Tibial artery (tissue), 4 donors: Measurements from ENCODE around the gene SEC23IP.

Experiments used
- DNase-seq, 2 donors: peaks; one replicate each; pipeline ENCODE4 v3.0.0-alpha.2; 2019
- H3K27ac ChIP-seq, 2 donors: fragments of 200-600 bp; sonication (generic) in 1 of 2; 1 replicate in 1 of 2; 2 replicates in 1 of 2; pipeline ENCODE4 v1.5.1; 2018 to 2019; ENCODE audit warnings: mild to moderate bottlenecking in 1 of 2
- H3K27me3 ChIP-seq, 2 donors: fragments of 200-600 bp; sonication (generic) in 1 of 2; one replicate each; pipeline versions ENCODE4 v1.5.1 to v1.6.0; 2016 to 2019
- H3K36me3 ChIP-seq, 3 donors: fragments of 200-600 bp; sonication (generic) in 2 of 3; one replicate each; pipeline ENCODE4 v1.5.1; 2016 to 2019; ENCODE audit warnings: mild to moderate bottlenecking in 2 of 3
- H3K4me1 ChIP-seq, 4 donors: fragments of 200-600 bp; sonication (generic) in 2 of 4; 1 replicate in 3 of 4; 2 replicates in 1 of 4; pipeline ENCODE4 v1.5.1; 2016 to 2019
- H3K4me3 ChIP-seq, 2 donors: fragments of 200-600 bp; sonication (generic) in 1 of 2; 1 replicate in 1 of 2; 2 replicates in 1 of 2; pipeline ENCODE4 v1.5.1; 2018 to 2019; ENCODE audit warnings: mild to moderate bottlenecking in 2 of 2
- H3K9me3 ChIP-seq, 3 donors: fragments of 200-600 bp; sonication (generic) in 1 of 3; one replicate each; pipeline ENCODE4 v1.5.1; 2016 to 2019
- intact Hi-C: fragments of 100-400 bp; cut with DNase I; formaldehyde crosslinking; loops from one replicate; pipeline ENCODE4 v1.15.0; 2023; ENCODE audit warnings: low total_unique reads
- TF ChIP-seq, protein P1 (sequence below), 2 experiments: fragments of 200-600 bp in 1 of 2; fragments of 450-650 bp in 1 of 2; IDR thresholded peaks; one replicate each; pipeline ENCODE4 v1.5.1; 2017 to 2019; ENCODE audit warnings: antibody characterized with exemption in 2 of 2, mild to moderate bottlenecking in 1 of 2, moderate library complexity in 1 of 2

The SEC23IP gene

DNA sequence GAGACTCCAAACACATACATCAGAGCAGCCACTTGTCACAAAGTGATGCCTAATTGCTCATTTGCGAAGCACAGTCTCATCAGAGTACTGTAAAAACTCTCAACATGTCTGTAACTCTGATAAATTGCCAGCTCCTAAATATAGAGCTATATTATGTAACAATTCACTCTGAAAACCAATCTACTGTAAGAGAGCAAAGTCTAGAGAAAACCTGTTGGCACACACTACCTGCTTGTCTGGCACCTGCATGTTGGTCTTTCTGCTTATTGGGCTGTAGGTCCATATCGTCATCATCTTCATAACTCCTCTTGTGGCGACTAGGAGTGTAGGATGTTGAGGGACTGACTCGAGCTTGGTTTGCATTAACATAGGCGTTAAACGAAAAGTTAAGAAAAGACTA, 39.7 kb upstream of the SEC23IP start:
- Histone ChIP-seq H3K4me3 (no peak overlapping the region), H3K27ac (no peak overlapping the region), H3K27me3 (no peaks in the 10 kb centered on the region), H3K4me1 (no peaks in the 10 kb centered on the region), H3K36me3 (peaks cover 41 to 74% (median 59%) of the 10 kb centered on the region in 3 donors), H3K9me3 (no peaks in the 10 kb centered on the region)
- intact Hi-C loops: loop anchor here (10.0 kb wide), 1 partner anchor 168 kb away; no protein-coding TSS in a partner anchor
- TF ChIP-seq, protein P1, sequence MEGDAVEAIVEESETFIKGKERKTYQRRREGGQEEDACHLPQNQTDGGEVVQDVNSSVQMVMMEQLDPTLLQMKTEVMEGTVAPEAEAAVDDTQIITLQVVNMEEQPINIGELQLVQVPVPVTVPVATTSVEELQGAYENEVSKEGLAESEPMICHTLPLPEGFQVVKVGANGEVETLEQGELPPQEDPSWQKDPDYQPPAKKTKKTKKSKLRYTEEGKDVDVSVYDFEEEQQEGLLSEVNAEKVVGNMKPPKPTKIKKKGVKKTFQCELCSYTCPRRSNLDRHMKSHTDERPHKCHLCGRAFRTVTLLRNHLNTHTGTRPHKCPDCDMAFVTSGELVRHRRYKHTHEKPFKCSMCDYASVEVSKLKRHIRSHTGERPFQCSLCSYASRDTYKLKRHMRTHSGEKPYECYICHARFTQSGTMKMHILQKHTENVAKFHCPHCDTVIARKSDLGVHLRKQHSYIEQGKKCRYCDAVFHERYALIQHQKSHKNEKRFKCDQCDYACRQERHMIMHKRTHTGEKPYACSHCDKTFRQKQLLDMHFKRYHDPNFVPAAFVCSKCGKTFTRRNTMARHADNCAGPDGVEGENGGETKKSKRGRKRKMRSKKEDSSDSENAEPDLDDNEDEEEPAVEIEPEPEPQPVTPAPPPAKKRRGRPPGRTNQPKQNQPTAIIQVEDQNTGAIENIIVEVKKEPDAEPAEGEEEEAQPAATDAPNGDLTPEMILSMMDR (IDR thresholded peaks at IDR 0.05): no peak
- DNase-seq: no peak

DNA sequence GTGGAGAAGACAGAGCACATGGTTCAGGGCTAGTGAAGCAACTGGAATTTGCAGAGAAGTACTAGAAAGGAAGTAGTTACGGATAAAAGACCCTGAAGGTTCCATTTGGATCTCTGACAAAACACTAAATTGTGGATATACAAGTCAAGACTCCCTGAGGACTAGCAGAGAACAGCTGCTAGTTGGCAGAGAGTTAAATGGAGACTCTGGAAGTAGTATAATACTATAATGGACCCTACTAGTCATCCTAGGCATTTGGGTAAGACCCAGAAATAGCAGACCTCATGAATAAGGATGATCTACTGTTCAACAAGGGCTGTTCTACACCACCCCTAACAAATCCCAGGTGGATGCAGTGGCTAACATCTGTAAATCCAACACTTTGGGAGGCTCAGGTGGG, 39.0 kb upstream of the SEC23IP start:
- no peaks in the 10 kb centered on the region for H3K27me3 ChIP-seq
- no peak overlapping the region for H3K4me3 ChIP-seq
- H3K27ac ChIP-seq: no peak overlapping the region
- intact Hi-C loops: loop anchor here (10.0 kb wide), 1 partner anchor 169 kb away; no protein-coding TSS in a partner anchor
- H3K9me3 ChIP-seq: no peaks in the 10 kb centered on the region
- DNase-seq: no peak
- peaks cover 41 to 72% (median 54%) of the 10 kb centered on the region in 3 donors for H3K36me3 ChIP-seq
- TF ChIP-seq, protein P1 (IDR thresholded peaks at IDR 0.05): no peak
- H3K4me1 ChIP-seq: no peaks in the 10 kb centered on the region

DNA sequence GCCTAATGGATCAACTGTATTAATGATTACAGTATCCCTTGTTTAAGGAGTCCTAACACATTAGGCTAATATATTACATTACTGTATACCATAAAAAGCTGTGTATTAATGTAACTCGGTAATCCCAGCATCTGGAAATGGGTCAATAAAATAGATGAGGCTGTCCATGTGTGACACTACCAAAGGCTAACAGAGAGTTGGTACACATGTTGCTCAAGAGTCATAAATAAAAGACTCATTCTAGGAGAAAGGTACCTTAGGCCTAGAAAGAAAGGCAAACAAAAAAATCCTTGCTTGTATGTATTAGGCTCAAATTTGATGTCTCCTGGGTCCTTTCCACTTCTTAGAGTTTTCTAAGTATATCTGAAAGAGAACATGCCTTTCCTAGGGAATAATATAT, 34.5 kb upstream of the SEC23IP start:
- Histone ChIP-seq H3K4me3 (no peak overlapping the region), H3K9me3 (no peaks in the 10 kb centered on the region), H3K4me1 (no peaks in the 10 kb centered on the region), H3K27me3 (no peaks in the 10 kb centered on the region), H3K27ac (no peak overlapping the region), H3K36me3 (peaks cover 21 to 40% (median 22%) of the 10 kb centered on the region in 3 donors)
- intact Hi-C loops: loop anchor here (2.0 to 10.0 kb wide), 2 partner anchors 107 to 173 kb away; no protein-coding TSS in a partner anchor
- TF ChIP-seq, protein P1 (IDR thresholded peaks at IDR 0.05): no peak
- no peak for DNase-seq

DNA sequence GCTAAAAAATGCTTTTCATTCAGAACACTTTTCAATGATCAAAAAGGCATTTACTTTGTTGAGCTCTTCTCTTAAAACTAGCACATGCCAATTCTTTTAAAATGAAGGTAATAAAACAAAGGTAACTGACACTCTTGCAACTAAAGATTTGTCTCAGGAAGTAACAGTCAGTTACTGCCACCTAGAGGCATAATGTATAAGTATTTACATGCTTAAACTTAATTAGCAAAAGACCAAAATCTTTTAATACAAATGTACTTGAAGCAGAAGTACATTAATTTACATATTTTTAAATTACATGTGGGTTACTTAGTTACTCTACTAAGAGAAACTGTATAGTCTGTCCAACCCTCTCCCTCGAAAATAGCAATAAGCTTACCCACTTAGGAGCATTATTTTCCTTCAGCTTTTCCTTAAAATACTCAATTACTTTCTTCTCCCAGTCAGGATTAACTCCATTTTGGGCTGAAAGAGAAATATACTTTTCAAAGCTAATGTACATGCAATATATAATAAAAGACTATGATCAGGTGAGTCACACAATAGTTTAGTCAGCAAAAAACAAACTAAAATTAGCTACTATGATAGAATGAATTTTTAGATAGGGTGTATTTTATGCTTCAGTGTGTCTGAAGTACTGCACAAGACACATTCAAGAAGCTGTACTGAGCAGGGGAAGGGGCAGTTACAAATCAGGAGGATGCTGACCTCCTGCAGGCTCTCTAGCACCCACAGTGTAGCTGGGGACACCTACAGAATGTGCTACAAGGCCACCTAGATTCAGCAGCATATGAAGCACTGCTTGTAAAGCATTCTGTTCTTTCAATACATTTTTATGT, 32.9 kb upstream of the SEC23IP start:
- no peak overlapping the region for H3K4me3 ChIP-seq
- intact Hi-C loops: loop anchor here (1.0 to 10.0 kb wide), 3 partner anchors 109 to 175 kb away; no protein-coding TSS in a partner anchor
- H3K9me3 ChIP-seq: no peaks in the 10 kb centered on the region
- TF ChIP-seq, protein P1 (IDR thresholded peaks at IDR 0.05): peak; percentile 63 to 67
- H3K36me3 ChIP-seq: peaks cover 6 to 26% (median 12%) of the 10 kb centered on the region in 3 donors
- H3K27ac ChIP-seq: no peak overlapping the region
- no peaks in the 10 kb centered on the region for H3K27me3 ChIP-seq
- no peak for DNase-seq
- no peaks in the 10 kb centered on the region for H3K4me1 ChIP-seq

DNA sequence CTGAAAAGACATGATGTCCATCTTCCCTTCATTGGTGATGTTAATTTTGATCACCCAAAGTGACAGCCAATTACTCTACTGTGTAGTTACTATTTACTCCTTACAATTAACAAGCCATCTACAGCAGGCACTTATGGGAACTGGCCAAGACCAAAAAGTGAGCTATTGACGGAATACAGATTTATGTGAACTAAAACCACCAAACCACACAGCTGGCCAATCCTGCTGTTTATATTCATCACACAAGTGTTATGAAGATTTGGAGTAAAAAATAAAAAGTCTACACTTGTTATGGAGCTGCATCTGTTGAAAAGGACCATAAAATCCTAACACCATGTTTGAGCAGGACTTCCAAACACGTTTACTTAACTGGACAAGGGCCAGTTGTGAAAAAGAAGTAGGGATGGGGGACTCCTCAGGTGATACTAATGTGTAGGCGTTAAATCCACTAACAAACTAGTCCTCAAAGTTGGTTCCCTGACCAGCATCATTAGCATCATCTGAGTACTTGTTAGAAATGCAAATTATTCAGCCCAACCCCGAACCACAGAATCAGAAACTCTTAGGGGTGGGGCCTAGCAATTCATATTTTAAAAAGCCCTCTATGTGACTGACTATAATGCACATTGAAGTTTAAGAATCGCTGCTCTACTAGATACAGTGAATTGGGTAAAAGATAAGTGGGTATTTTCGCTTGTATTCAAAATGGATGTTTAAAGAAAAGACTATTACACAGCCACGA, 31.5 kb upstream of the SEC23IP start:
- Histone ChIP-seq H3K4me3 (no peak overlapping the region), H3K27ac (no peak overlapping the region), H3K4me1 (no peaks in the 10 kb centered on the region), H3K36me3 (peaks cover 0 to 14% (median 7%) of the 10 kb centered on the region in 3 donors), H3K27me3 (no peaks in the 10 kb centered on the region), H3K9me3 (no peaks in the 10 kb centered on the region)
- intact Hi-C loops: loop anchor here (1.0 kb wide), 1 partner anchor 116 kb away; no protein-coding TSS in a partner anchor
- TF ChIP-seq, protein P1 (IDR thresholded peaks at IDR 0.05): no peak
- no peak for DNase-seq
